ENCODE measurements around the gene CTSZ. TPM values are rescaled to one million over a fixed set of nuclear protein-coding genes. Genes with fewer than 3 reads are reported as not detected.

Gene CTSZ
- total and polyA plus RNA-seq, 10 of the 15 experiments (the other 5 are each of a cell fraction or from before 2014, with no cell fraction given), result 6.0 to 301 (median 154) TPM

DNA sequence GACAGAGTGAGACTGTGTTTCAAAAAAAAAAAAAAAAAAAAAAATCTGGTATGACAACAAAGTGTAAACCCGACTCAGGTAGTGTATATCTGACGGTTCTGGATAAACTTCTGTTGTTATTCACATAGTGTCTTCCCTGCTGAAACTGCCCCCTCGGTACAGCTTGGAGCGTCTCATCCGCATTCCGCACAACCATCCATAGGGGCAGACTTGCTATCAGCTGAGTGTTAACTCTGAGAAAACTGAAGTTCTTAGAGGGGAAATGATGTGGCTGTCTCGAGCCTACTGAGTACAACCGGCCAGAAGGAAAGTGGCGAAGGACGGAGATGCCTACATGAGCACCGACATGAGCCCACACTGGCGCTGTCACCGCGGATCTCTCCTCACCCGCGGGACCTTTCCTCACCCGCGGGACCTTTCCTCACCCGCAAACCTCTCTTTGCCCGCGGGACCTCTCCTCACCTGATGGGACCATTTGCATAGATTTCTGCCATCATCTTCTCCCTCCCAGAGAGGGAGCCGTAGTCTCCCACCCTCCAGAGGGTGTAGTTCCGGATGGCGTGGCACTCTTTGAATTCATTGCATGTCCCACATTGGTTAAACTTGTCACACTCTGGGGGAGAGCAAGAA lies 9.8 kb downstream of the CTSZ start:
- FAIRE-seq, result no peak
- intact Hi-C loops (cut with micrococcal nuclease; ENCODE audit: unreplicated experiment), result no loop called here
- TF ChIP-seq POLR2A (IDR thresholded peaks at IDR 0.05; ENCODE audit: low read depth, low read length) (peak; percentile 54; the same call in 1 of the 2 replicates), SREBF2 (IDR thresholded peaks at IDR 0.05; ENCODE audit: low read length) (no peak), PML (IDR thresholded peaks at IDR 0.05; ENCODE audit: low read length) (no peak)
- SMC1A ChIA-PET (ENCODE audit: uncharacterized antibody, unreplicated experiment), result no interaction called here
- H3K9ac ChIP-seq (ENCODE audit: control insufficient read depth, insufficient read depth, low read length), result no peak overlapping the region
- BruUV-seq (replicated peaks), result no TSS peak
- H3K36me3 ChIP-seq (ENCODE audit: control insufficient read depth in 2 of 2, insufficient read depth in 2 of 2, low read length in 1 of 2), result peaks cover 47 to 57% of the 10 kb centered on the region in 2 experiments
- no peak overlapping the region for H3K4me3 ChIP-seq
- CTCF ChIA-PET, result no interaction called here
- H3K79me2 ChIP-seq (ENCODE audit: control insufficient read depth, insufficient read depth, low read length), result peaks cover 5% of the 10 kb centered on the region
- H3K27ac ChIP-seq (ENCODE audit: control insufficient read depth, insufficient read depth), result no peak overlapping the region
- H4K20me1 ChIP-seq (ENCODE audit: control insufficient read depth, insufficient read depth), result peaks cover 3% of the 10 kb centered on the region
- no peak for DNase-seq (ENCODE audit: low read depth, low spot score)
- POLR2A ChIA-PET, result interaction anchor here (0.7 kb wide), 1 partner anchor 25 kb away, joined by 3 read pairs; no protein-coding TSS in a partner anchor
- in situ Hi-C loops (cut with MboI), result no loop called here
- 97% methylated on average over 24 of the region's 24 CpGs for WGBS (ENCODE audit: insufficient coverage, insufficient replicate concordance, low lambda C conversion rate, missing lambda C conversion rate)
- RAD21 ChIA-PET (ENCODE audit: unreplicated experiment), result interaction anchor here (1.6 to 1.8 kb wide), 2 partner anchors 15 to 90 kb away, joined by 4 to 5 read pairs; partner anchors contain the start of gene NELFCD
- no peak overlapping the region for H2AFZ ChIP-seq (ENCODE audit: control insufficient read depth, low read depth, low read length)
- no peak overlapping the region for H3K4me2 ChIP-seq (ENCODE audit: control insufficient read depth, insufficient read depth)
- H3K9me3 ChIP-seq (replicated peaks; ENCODE audit: control insufficient read depth, insufficient read depth, low read length), result no peaks in the 10 kb centered on the region
- no peak for ATAC-seq
- H3K4me1 ChIP-seq (ENCODE audit: control insufficient read depth, insufficient read depth, low read length), result peaks cover 14% of the 10 kb centered on the region
- H3K27me3 ChIP-seq (replicated peaks in 1 of 2; ENCODE audit: control insufficient read depth in 2 of 2, insufficient read depth in 2 of 2, low read length in 1 of 2), result no peaks in the 10 kb centered on the region

- no peaks in the 10 kb centered on the region for H3K9me3 ChIP-seq (replicated peaks; ENCODE audit: control insufficient read depth, insufficient read depth, low read length)
- BruUV-seq (replicated peaks), result no TSS peak
- ChIA-PET RAD21 (ENCODE audit: unreplicated experiment) (interaction anchor here (1.8 kb wide), 1 partner anchor 14 kb away, joined by 5 read pairs; the partner anchor contains the start of gene NELFCD), SMC1A (ENCODE audit: uncharacterized antibody, unreplicated experiment) (no interaction called here), POLR2A (interaction anchor here (0.9 to 1.0 kb wide), 2 partner anchors 12 to 17 kb away, joined by 3 read pairs; no protein-coding TSS in a partner anchor), CTCF (no interaction called here)
- H4K20me1 ChIP-seq (ENCODE audit: control insufficient read depth, insufficient read depth), result peaks cover 3% of the 10 kb centered on the region
- H3K4me1 ChIP-seq (ENCODE audit: control insufficient read depth, insufficient read depth, low read length), result peaks cover 14% of the 10 kb centered on the region
- ATAC-seq, result no peak
- H3K27ac ChIP-seq (ENCODE audit: control insufficient read depth, insufficient read depth), result no peak overlapping the region
- H3K9ac ChIP-seq (ENCODE audit: control insufficient read depth, insufficient read depth, low read length), result no peak overlapping the region
- peaks cover 41 to 55% of the 10 kb centered on the region in 2 experiments for H3K36me3 ChIP-seq (ENCODE audit: control insufficient read depth in 2 of 2, insufficient read depth in 2 of 2, low read length in 1 of 2)
- no peaks in the 10 kb centered on the region; the same call in 1 of the 2 replicates for H3K79me2 ChIP-seq (ENCODE audit: control insufficient read depth, insufficient read depth, low read length)
- intact Hi-C loops (cut with micrococcal nuclease; ENCODE audit: unreplicated experiment), result no loop called here
- no peak overlapping the region for H2AFZ ChIP-seq (ENCODE audit: control insufficient read depth, low read depth, low read length)
- FAIRE-seq, result no peak
- H3K4me3 ChIP-seq, result no peak overlapping the region
- WGBS (ENCODE audit: insufficient coverage, insufficient replicate concordance, low lambda C conversion rate, missing lambda C conversion rate), result 89% methylated on average over 12 of the region's 12 CpGs
- in situ Hi-C loops (cut with MboI), result no loop called here
- H3K27me3 ChIP-seq (replicated peaks in 1 of 2; ENCODE audit: control insufficient read depth in 2 of 2, insufficient read depth in 2 of 2, low read length in 1 of 2), result no peaks in the 10 kb centered on the region
- no peak for DNase-seq (ENCODE audit: low read depth, low spot score)
- peak; percentile 54 for TF ChIP-seq POLR2A (IDR thresholded peaks at IDR 0.05; ENCODE audit: low read depth, low read length)
- TF ChIP-seq, protein P1, sequence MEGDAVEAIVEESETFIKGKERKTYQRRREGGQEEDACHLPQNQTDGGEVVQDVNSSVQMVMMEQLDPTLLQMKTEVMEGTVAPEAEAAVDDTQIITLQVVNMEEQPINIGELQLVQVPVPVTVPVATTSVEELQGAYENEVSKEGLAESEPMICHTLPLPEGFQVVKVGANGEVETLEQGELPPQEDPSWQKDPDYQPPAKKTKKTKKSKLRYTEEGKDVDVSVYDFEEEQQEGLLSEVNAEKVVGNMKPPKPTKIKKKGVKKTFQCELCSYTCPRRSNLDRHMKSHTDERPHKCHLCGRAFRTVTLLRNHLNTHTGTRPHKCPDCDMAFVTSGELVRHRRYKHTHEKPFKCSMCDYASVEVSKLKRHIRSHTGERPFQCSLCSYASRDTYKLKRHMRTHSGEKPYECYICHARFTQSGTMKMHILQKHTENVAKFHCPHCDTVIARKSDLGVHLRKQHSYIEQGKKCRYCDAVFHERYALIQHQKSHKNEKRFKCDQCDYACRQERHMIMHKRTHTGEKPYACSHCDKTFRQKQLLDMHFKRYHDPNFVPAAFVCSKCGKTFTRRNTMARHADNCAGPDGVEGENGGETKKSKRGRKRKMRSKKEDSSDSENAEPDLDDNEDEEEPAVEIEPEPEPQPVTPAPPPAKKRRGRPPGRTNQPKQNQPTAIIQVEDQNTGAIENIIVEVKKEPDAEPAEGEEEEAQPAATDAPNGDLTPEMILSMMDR (IDR thresholded peaks at IDR 0.05 in 2 of 3, conservative IDR thresholded peaks at IDR 0.05 in 1 of 3; ENCODE audit: control insufficient read depth in 2 of 3, extremely low read depth in 1 of 3, insufficient read depth in 1 of 3, low read depth in 3 of 3, low read length in 3 of 3), result no peak
- peak; percentile 56; the same call in 1 of the 2 replicates for TF ChIP-seq POLR2AphosphoS5 (IDR thresholded peaks at IDR 0.05; ENCODE audit: low read length)
- no peak overlapping the region for H3K4me2 ChIP-seq (ENCODE audit: control insufficient read depth, insufficient read depth)
Measured at GRCh38 chr20:58996226-58996611, 10.8 kb downstream of the CTSZ start.

Measured in GM12878 (cell line).